ENCODE results near the gene ARHGEF2. TPM values are rescaled to one million over a fixed set of nuclear protein-coding genes. Genes with fewer than 3 reads are reported as not detected.

Gene ARHGEF2
- total and polyA plus RNA-seq, 2 of the 13 experiments (the other 11 are each of a cell fraction or from before 2014, with no cell fraction given) = 16.1 to 32.1 TPM

DNA sequence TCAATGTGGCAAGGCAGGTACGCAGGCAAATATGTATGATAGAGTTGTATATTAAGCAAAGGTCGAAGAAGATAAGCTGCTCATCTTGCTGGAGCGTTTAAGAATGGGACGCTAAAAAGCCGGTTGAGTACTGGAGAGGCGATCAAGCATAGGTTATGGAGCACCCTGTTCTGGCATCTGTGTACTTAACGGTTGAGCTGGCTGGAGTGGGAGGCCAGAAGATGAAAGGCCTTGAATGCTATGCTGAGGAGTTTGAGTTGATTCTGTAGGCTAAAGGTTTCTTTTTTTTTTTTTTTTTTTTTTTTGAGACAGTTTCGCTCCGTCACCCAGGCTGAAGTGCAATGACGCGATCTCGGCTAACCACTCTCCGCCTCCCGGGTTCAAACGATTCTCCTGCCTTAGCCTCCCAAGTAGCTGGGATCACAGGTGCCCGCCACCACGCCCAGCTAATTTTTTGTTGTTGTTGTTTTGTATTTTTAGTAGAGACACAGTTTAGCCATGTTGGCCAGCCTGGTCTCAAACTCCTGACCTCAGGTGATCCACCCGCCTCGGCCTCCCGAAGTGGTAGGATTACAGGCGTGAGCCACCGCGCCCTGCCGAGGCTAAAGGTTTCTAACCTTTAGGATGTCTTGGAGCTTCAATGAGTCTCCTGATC is 43.3 kb downstream of the ARHGEF2 start (continued):
- TF ChIP-seq, protein P1, sequence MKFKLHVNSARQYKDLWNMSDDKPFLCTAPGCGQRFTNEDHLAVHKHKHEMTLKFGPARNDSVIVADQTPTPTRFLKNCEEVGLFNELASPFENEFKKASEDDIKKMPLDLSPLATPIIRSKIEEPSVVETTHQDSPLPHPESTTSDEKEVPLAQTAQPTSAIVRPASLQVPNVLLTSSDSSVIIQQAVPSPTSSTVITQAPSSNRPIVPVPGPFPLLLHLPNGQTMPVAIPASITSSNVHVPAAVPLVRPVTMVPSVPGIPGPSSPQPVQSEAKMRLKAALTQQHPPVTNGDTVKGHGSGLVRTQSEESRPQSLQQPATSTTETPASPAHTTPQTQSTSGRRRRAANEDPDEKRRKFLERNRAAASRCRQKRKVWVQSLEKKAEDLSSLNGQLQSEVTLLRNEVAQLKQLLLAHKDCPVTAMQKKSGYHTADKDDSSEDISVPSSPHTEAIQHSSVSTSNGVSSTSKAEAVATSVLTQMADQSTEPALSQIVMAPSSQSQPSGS (CRISPR knock-in tag; IDR thresholded peaks at IDR 0.05) = no peak
- TF ChIP-seq ZNF460 (CRISPR knock-in tag; IDR thresholded peaks at IDR 0.05; ENCODE audit: borderline replicate concordance) (peak; percentile 88), FOXK2 (IDR thresholded peaks at IDR 0.05) (no peak), ZNF614 (CRISPR knock-in tag; IDR thresholded peaks at IDR 0.05; ENCODE audit: borderline replicate concordance) (no peak), ZMYM3 (CRISPR knock-in tag; IDR thresholded peaks at IDR 0.05) (0 out of 2 replicates have a peak, but pooled peaks have one; percentile 24), ZNF670 (CRISPR knock-in tag; IDR thresholded peaks at IDR 0.05; ENCODE audit: borderline replicate concordance) (no peak), ZNF136 (CRISPR knock-in tag; IDR thresholded peaks at IDR 0.05; ENCODE audit: low read depth) (no peak), RCOR2 (CRISPR knock-in tag; IDR thresholded peaks at IDR 0.05) (no peak), ZFP90 (CRISPR knock-in tag; IDR thresholded peaks at IDR 0.05; ENCODE audit: borderline replicate concordance) (0 out of 2 replicates have a peak, but pooled peaks have one; percentile 10), ZNF781 (CRISPR knock-in tag; IDR thresholded peaks at IDR 0.05; ENCODE audit: borderline replicate concordance, not compliant biosample characterization) (no peak), TOPORS (CRISPR knock-in tag; IDR thresholded peaks at IDR 0.05) (no peak), ZBTB38 (CRISPR knock-in tag; IDR thresholded peaks at IDR 0.05) (peak; percentile 91; the same call in 1 of the 2 replicates), HNRNPUL1 (IDR thresholded peaks at IDR 0.05; ENCODE audit: low read depth, low read length) (no peak), YEATS4 (CRISPR knock-in tag; IDR thresholded peaks at IDR 0.05; ENCODE audit: borderline replicate concordance) (no peak), IRX3 (CRISPR knock-in tag; IDR thresholded peaks at IDR 0.05; ENCODE audit: borderline replicate concordance, low read depth) (no peak)
- TF ChIP-seq, protein P2, sequence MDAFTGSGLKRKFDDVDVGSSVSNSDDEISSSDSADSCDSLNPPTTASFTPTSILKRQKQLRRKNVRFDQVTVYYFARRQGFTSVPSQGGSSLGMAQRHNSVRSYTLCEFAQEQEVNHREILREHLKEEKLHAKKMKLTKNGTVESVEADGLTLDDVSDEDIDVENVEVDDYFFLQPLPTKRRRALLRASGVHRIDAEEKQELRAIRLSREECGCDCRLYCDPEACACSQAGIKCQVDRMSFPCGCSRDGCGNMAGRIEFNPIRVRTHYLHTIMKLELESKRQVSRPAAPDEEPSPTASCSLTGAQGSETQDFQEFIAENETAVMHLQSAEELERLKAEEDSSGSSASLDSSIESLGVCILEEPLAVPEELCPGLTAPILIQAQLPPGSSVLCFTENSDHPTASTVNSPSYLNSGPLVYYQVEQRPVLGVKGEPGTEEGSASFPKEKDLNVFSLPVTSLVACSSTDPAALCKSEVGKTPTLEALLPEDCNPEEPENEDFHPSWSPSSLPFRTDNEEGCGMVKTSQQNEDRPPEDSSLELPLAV (CRISPR knock-in tag; conservative IDR thresholded peaks at IDR 0.05; ENCODE audit: low read depth) = no peak
- TF ChIP-seq, protein P3, sequence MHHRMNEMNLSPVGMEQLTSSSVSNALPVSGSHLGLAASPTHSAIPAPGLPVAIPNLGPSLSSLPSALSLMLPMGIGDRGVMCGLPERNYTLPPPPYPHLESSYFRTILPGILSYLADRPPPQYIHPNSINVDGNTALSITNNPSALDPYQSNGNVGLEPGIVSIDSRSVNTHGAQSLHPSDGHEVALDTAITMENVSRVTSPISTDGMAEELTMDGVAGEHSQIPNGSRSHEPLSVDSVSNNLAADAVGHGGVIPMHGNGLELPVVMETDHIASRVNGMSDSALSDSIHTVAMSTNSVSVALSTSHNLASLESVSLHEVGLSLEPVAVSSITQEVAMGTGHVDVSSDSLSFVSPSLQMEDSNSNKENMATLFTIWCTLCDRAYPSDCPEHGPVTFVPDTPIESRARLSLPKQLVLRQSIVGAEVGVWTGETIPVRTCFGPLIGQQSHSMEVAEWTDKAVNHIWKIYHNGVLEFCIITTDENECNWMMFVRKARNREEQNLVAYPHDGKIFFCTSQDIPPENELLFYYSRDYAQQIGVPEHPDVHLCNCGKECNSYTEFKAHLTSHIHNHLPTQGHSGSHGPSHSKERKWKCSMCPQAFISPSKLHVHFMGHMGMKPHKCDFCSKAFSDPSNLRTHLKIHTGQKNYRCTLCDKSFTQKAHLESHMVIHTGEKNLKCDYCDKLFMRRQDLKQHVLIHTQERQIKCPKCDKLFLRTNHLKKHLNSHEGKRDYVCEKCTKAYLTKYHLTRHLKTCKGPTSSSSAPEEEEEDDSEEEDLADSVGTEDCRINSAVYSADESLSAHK (CRISPR knock-in tag; IDR thresholded peaks at IDR 0.05; ENCODE audit: borderline replicate concordance) = no peak
- TF ChIP-seq, protein P4, sequence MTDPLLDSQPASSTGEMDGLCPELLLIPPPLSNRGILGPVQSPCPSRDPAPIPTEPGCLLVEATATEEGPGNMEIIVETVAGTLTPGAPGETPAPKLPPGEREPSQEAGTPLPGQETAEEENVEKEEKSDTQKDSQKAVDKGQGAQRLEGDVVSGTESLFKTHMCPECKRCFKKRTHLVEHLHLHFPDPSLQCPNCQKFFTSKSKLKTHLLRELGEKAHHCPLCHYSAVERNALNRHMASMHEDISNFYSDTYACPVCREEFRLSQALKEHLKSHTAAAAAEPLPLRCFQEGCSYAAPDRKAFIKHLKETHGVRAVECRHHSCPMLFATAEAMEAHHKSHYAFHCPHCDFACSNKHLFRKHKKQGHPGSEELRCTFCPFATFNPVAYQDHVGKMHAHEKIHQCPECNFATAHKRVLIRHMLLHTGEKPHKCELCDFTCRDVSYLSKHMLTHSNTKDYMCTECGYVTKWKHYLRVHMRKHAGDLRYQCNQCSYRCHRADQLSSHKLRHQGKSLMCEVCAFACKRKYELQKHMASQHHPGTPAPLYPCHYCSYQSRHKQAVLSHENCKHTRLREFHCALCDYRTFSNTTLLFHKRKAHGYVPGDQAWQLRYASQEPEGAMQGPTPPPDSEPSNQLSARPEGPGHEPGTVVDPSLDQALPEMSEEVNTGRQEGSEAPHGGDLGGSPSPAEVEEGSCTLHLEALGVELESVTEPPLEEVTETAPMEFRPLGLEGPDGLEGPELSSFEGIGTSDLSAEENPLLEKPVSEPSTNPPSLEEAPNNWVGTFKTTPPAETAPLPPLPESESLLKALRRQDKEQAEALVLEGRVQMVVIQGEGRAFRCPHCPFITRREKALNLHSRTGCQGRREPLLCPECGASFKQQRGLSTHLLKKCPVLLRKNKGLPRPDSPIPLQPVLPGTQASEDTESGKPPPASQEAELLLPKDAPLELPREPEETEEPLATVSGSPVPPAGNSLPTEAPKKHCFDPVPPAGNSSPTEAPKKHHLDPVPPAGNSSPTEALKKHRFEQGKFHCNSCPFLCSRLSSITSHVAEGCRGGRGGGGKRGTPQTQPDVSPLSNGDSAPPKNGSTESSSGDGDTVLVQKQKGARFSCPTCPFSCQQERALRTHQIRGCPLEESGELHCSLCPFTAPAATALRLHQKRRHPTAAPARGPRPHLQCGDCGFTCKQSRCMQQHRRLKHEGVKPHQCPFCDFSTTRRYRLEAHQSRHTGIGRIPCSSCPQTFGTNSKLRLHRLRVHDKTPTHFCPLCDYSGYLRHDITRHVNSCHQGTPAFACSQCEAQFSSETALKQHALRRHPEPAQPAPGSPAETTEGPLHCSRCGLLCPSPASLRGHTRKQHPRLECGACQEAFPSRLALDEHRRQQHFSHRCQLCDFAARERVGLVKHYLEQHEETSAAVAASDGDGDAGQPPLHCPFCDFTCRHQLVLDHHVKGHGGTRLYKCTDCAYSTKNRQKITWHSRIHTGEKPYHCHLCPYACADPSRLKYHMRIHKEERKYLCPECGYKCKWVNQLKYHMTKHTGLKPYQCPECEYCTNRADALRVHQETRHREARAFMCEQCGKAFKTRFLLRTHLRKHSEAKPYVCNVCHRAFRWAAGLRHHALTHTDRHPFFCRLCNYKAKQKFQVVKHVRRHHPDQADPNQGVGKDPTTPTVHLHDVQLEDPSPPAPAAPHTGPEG (CRISPR knock-in tag; IDR thresholded peaks at IDR 0.05) = no peak

All from HepG2 (cell line).